K562 (cell line): ENCODE measurements around the gene ID4. TPM values are rescaled to one million over a fixed set of nuclear protein-coding genes. Genes with fewer than 3 reads are reported as not detected.

Experiments used
- ATAC-seq: fragments of 200-7000 bp; cut with Tn5 transposase; 3 replicates; pipeline ENCODE4 v1.9.1; 2020; ENCODE audit warnings: moderate library complexity
- BruUV-seq: library from RNA; stranded (reverse); fragments of 400-500 nt; replicated peaks from 2 replicates; lab custom pipeline; 2021; lab: Mats Ljungman, UMichigan
- CTCF ChIA-PET: fragments of 300-600 bp; formaldehyde crosslinking; extraction: SDS; loops from one replicate; lab custom pipeline; 2021; ENCODE audit warnings: low intra/inter-chr PET ratio; lab: Yijun Ruan, JAX
- POLR2A ChIA-PET: fragments of 300-600, 350-650 bp; sonication (Branson Sonifier 250); formaldehyde crosslinking; extraction: SDS; loops from one replicate; lab custom pipeline; 2021; ENCODE audit warnings: antibody characterized with exemption, inconsistent platforms; lab: Yijun Ruan, JAX
- DNase-seq, 4 experiments: peaks; one replicate each; pipeline versions ENCODE4 v3.0.0 to v3.0.0-alpha.2; 2011 to 2018; ENCODE audit warnings: low spot score in 3 of 4, mixed read lengths in 3 of 4; ENCODE audit errors: extremely low read depth in 1 of 4
- FAIRE-seq: peaks from 2 replicates; lab custom pipeline; 2011; peaks lifted over from hg19 to GRCh38; lab: Jason Lieb, UNC
- H2AFZ ChIP-seq: 2 replicates; pipeline ENCODE4 v1.6.0; 2011; ENCODE audit warnings: low read depth, low read length, control low read depth, inconsistent platforms
- H3K27ac ChIP-seq: fragments of 200-600 bp; 3 replicates; pipeline ENCODE4 v1.8.0; 2011; ENCODE audit warnings: low read depth, mild to moderate bottlenecking, control low read depth, inconsistent platforms, low read length, moderate library complexity, mixed read lengths; ENCODE audit errors: extremely low read depth
- H3K27me3 ChIP-seq, 2 experiments: fragments of 300-600 bp in 1 of 2; 2 replicates in 1 of 2; 3 replicates in 1 of 2; pipeline versions ENCODE4 v1.6.0 to v1.8.0; 2011; ENCODE audit warnings: inconsistent platforms in 2 of 2, low read length in 2 of 2, mild to moderate bottlenecking in 1 of 2, mixed read lengths in 1 of 2, moderate library complexity in 1 of 2; ENCODE audit not compliant: control insufficient read depth in 2 of 2, insufficient read depth in 2 of 2
- H3K36me3 ChIP-seq: fragments of 300-600 bp; 3 replicates; pipeline ENCODE4 v1.8.0; 2011; ENCODE audit warnings: mild to moderate bottlenecking, low read length, inconsistent platforms; ENCODE audit not compliant: control insufficient read depth, insufficient read depth
- H3K4me1 ChIP-seq, 2 experiments: fragments of 200-600 bp in 1 of 2; replicated peaks in 1 of 2; 2 replicates in 1 of 2; 3 replicates in 1 of 2; pipeline versions ENCODE4 v1.5.1 to v1.8.0; 2011; ENCODE audit warnings: inconsistent platforms in 2 of 2, low read length in 2 of 2, mild to moderate bottlenecking in 1 of 2, mixed read lengths in 1 of 2, moderate library complexity in 1 of 2; ENCODE audit not compliant: control insufficient read depth in 2 of 2, insufficient read depth in 2 of 2
- H3K4me2 ChIP-seq: 2 replicates; pipeline ENCODE4 v1.6.1; 2011; ENCODE audit warnings: low read length, control low read depth, inconsistent platforms, mixed read lengths; ENCODE audit not compliant: insufficient read depth
- H3K4me3 ChIP-seq: fragments of 200-600 bp; sonication (generic), shearing (Covaris generic); 2 replicates; pipeline ENCODE4 v1.5.1; 2016; ENCODE audit warnings: control low read depth, inconsistent platforms
- H3K79me2 ChIP-seq: fragments of 200-600 bp; 3 replicates; pipeline ENCODE4 v1.8.0; 2011; ENCODE audit warnings: low read length, inconsistent platforms; ENCODE audit not compliant: control insufficient read depth, insufficient read depth
- H3K9ac ChIP-seq, 2 experiments: 2 replicates each; pipeline versions ENCODE4 v1.6.0 to v1.6.1; 2011; ENCODE audit warnings: low read depth in 2 of 2, low read length in 2 of 2, control low read depth in 1 of 2, inconsistent platforms in 1 of 2, mild to moderate bottlenecking in 1 of 2, mixed read lengths in 1 of 2; ENCODE audit not compliant: insufficient read depth in 1 of 2
- H3K9me1 ChIP-seq: one replicate; pipeline ENCODE4 v1.6.0; 2011; ENCODE audit warnings: inconsistent platforms, mild to moderate bottlenecking, low read length, moderate library complexity; ENCODE audit not compliant: control insufficient read depth, insufficient read depth
- H3K9me3 ChIP-seq: replicated peaks from 2 replicates; pipeline ENCODE4 v1.5.1; 2011; ENCODE audit warnings: low read depth, low read length, inconsistent platforms; ENCODE audit not compliant: control insufficient read depth, insufficient read depth
- H4K20me1 ChIP-seq: replicated peaks from 2 replicates; pipeline ENCODE4 v1.6.1; 2011; ENCODE audit warnings: low read length, inconsistent platforms, mixed read lengths; ENCODE audit not compliant: control insufficient read depth, insufficient read depth
- EWSR1 ChIP-seq: fragments of 450-650 bp; IDR thresholded peaks from 2 replicates; pipeline ENCODE4 v1.6.1; 2018; ENCODE audit warnings: borderline replicate concordance, mild to moderate bottlenecking, low read depth, moderate library complexity; ENCODE audit not compliant: partially characterized antibody
- FOXM1 ChIP-seq, 2 experiments: fragments of 450-650 bp in 1 of 2; sonication (generic) in 1 of 2; formaldehyde crosslinking in 1 of 2; IDR thresholded peaks; 2 replicates each; pipeline versions ENCODE4 v1.6.1 to v1.9.0; 2017 to 2022; ENCODE audit warnings: low read depth in 2 of 2, mild to moderate bottlenecking in 2 of 2, missing genetic modification reagents in 1 of 2, moderate library complexity in 1 of 2
- KDM2B ChIP-seq: fragments of 250-450 bp; sonication (Bioruptor Pico); IDR thresholded peaks from 2 replicates; pipeline ENCODE4 v1.8.0; 2021; ENCODE audit warnings: mild to moderate bottlenecking, moderate library complexity
- RAD51 ChIP-seq: fragments of 450-650 bp; IDR thresholded peaks from 2 replicates; pipeline ENCODE4 v1.7.1; 2016; ENCODE audit warnings: low read depth, mild to moderate bottlenecking, borderline replicate concordance
- RBFOX2 ChIP-seq: fragments of 200-400 bp; formaldehyde crosslinking; IDR thresholded peaks from 2 replicates; pipeline ENCODE4 v1.6.1; 2017; ENCODE audit warnings: low read depth, mild to moderate bottlenecking, low read length, moderate library complexity
- RBM39 ChIP-seq: fragments of 200-400 bp; formaldehyde crosslinking; optimal IDR thresholded peaks from 2 replicates; pipeline ENCODE3; 2018; ENCODE audit warnings: low read depth, low read length
- SPI1 ChIP-seq: IDR thresholded peaks from 2 replicates; pipeline ENCODE4 v1.6.1; 2011; ENCODE audit warnings: low read depth, low read length, control low read depth, borderline replicate concordance
- ZNF589 ChIP-seq: fragments of 200-800 bp; sonication (Bioruptor generic); IDR thresholded peaks from 2 replicates; pipeline ENCODE4 v1.6.1; 2016; ENCODE audit warnings: low read depth, missing genetic modification characterization, missing compliant biosample characterization
- WGBS: fragments of 100-300 bp; shearing (Covaris generic); methylation state at CpG from one replicate; pipeline ENCODE4 v1.1.6; 2016; ENCODE audit warnings: low coverage, mixed read lengths; ENCODE audit not compliant: insufficient coverage; ENCODE audit errors: missing lambda C conversion rate; 5-methylcytosine and 5-hydroxymethylcytosine counted together
- in situ Hi-C: fragments of 300-500 bp; cut with MboI; formaldehyde crosslinking; loops from 4 replicates; pipeline ENCODE4 v1.15.0; 2018; ENCODE audit warnings: inconsistent platforms, mixed read lengths
- intact Hi-C: fragments of 100-400 bp; cut with micrococcal nuclease; formaldehyde crosslinking; loops from 2 replicates; pipeline ENCODE4 v1.14.2; 2022
- polyA plus RNA-seq, 8 experiments: library from polyadenylated mRNA; depleted of rRNA in 4 of 8; stranded (reverse) in 5 of 8; unstranded in 3 of 8; fragments of >200 nt; fragmentation: Nextera tagmentation in 2 of 8; fragmentation: Illumina TruSeq in 1 of 8; extraction: Ambion mirVana in 2 of 8; extraction: Trizol in 1 of 8; gene quantifications; 2 replicates each; pipeline versions ENCODE4 v1.2.1 to v1.2.3, GENCODE V29; 2011 to 2014; ENCODE audit warnings: inconsistent platforms in 1 of 8, missing spikeins in 1 of 8
- total RNA-seq, 7 experiments: library from RNA; depleted of rRNA in 6 of 7; stranded (reverse); fragments of >200 nt in 6 of 7; fragmentation: Illumina TruSeq in 2 of 7; extraction: Trizol in 2 of 7; gene quantifications; 2 replicates each; pipeline versions ENCODE4 v1.2.1 to v1.2.3, GENCODE V29; 2011 to 2021; ENCODE audit warnings: low replicate concordance in 1 of 7
- TF ChIP-seq, protein P1 (sequence below): fragments of 450-650 bp; IDR thresholded peaks from 2 replicates; pipeline ENCODE4 v1.6.1; 2016; ENCODE audit warnings: borderline replicate concordance
- TF ChIP-seq, protein P2 (sequence below): fragments of 250-450 bp; sonication (Bioruptor Pico); IDR thresholded peaks from 2 replicates; pipeline ENCODE4 v1.5.0; 2021; ENCODE audit warnings: mild to moderate bottlenecking, borderline replicate concordance
- TF ChIP-seq, protein P3 (sequence below), 3 experiments: fragments of 200-800 bp in 1 of 3; sonication (Bioruptor generic) in 1 of 3; sonication (generic) in 1 of 3; formaldehyde crosslinking in 1 of 3; IDR thresholded peaks; 2 replicates each; pipeline versions ENCODE4 v1.6.1 to v1.8.0; 2016 to 2022; ENCODE audit warnings: mild to moderate bottlenecking in 2 of 3, missing compliant biosample characterization in 2 of 3, missing genetic modification characterization in 2 of 3, missing genetic modification reagents in 1 of 3

Gene ID4
- total and polyA plus RNA-seq, 9 of the 15 experiments (the other 6 are each of a cell fraction or from before 2014, with no cell fraction given): not detected

DNA sequence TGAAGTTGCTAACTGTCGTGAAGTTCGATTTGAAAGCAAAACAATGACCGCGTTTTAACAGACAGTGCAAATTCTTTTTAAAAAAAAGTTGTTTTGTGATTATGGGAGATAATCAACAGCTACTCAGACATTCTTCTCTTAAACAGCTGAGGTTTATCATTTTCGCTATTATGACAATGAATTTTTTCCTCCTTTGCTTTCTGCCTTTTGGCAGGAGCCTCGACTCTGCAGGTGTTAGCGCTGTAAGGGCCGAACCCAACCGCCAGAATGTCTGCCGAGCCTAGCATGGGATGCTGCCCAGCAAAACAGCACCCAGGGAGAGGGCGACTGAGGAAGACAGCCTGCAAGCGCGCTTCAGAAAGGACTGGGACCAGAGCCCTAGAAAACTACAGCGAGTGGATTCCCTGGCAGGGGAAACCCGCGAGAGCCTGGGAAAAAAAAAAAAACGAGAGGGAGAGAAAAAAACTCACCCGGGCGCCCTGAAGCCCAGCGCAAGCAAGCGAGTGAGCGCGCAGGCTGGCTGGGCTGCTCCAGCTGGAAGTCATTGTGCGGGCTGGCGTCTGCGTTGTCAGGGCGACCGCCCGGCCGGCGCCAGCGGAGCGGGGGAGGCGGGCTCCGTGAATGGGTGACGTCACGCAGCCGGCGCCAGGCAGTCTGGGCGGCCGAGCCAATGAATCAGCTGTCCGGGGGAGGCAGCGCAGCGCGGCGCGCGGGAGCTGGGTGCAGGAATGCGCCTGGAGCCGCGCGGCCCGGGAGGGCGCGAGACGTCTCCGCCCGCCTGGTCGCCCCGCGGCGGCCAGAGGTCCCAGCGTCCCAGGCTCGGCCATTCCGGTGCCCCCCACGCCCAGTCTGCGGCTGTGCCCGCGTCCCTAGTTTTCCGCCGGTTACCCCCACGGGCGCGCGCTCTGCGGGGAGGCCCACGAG is 32.7 kb upstream of the ID4 start:
- ChIA-PET CTCF (no interaction called here), POLR2A (interaction anchor here (0.6 to 1.3 kb wide), 5 partner anchors 11 to 271 kb away, joined by 3 to 4 read pairs (median 3); no protein-coding TSS in a partner anchor)
- peak overlapping the region; percentile 81 for H3K27ac ChIP-seq
- no peaks in the 10 kb centered on the region for H3K79me2 ChIP-seq
- peak overlapping the region; percentile 53 for H3K4me3 ChIP-seq
- H3K36me3 ChIP-seq: no peaks in the 10 kb centered on the region
- H3K27me3 ChIP-seq: peaks cover 2 to 4% of the 10 kb centered on the region in 2 experiments; a peak in 3 of 5 replicates
- peak; percentile 98 for ATAC-seq
- intact Hi-C loops (no loop called here), in situ Hi-C loops (no loop called here)
- H3K4me1 ChIP-seq: peaks cover 12 to 18% of the 10 kb centered on the region in 2 experiments; a peak in 4 of 5 replicates
- under 1% methylated on average over 69 of the region's 77 CpGs for WGBS
- no peaks in the 10 kb centered on the region for H3K9me1 ChIP-seq
- peak overlapping the region; percentile 72 to 91 for H3K9ac ChIP-seq
- peak; percentile 86 for FAIRE-seq
- peak overlapping the region; percentile 86 for H2AFZ ChIP-seq
- no peaks in the 10 kb centered on the region for H4K20me1 ChIP-seq
- no peaks in the 10 kb centered on the region for H3K9me3 ChIP-seq
- DNase-seq: peak; percentile 92 to 97 (median 96)
- no TSS peak for BruUV-seq
- H3K4me2 ChIP-seq: peak overlapping the region; percentile 73
- TF ChIP-seq RBM39 (no peak), KDM2B (CRISPR knock-in tag) (no peak), SPI1 (no peak), EWSR1 (no peak), FOXM1 (IDR thresholded peaks at IDR 0.05; ENCODE audit: low read depth) (no peak), FOXM1 (CRISPR knock-in tag; IDR thresholded peaks at IDR 0.05; ENCODE audit: low read depth) (peak; percentile 63; the same call in 1 of the 2 replicates), ZNF589 (CRISPR knock-in tag) (0 out of 2 replicates have a peak, but pooled peaks have one; percentile 54), RBFOX2 (peak; percentile 86), RAD51 (no peak)
- TF ChIP-seq, protein P1, sequence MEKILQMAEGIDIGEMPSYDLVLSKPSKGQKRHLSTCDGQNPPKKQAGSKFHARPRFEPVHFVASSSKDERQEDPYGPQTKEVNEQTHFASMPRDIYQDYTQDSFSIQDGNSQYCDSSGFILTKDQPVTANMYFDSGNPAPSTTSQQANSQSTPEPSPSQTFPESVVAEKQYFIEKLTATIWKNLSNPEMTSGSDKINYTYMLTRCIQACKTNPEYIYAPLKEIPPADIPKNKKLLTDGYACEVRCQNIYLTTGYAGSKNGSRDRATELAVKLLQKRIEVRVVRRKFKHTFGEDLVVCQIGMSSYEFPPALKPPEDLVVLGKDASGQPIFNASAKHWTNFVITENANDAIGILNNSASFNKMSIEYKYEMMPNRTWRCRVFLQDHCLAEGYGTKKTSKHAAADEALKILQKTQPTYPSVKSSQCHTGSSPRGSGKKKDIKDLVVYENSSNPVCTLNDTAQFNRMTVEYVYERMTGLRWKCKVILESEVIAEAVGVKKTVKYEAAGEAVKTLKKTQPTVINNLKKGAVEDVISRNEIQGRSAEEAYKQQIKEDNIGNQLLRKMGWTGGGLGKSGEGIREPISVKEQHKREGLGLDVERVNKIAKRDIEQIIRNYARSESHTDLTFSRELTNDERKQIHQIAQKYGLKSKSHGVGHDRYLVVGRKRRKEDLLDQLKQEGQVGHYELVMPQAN: peak; percentile 97
- TF ChIP-seq, protein P2, sequence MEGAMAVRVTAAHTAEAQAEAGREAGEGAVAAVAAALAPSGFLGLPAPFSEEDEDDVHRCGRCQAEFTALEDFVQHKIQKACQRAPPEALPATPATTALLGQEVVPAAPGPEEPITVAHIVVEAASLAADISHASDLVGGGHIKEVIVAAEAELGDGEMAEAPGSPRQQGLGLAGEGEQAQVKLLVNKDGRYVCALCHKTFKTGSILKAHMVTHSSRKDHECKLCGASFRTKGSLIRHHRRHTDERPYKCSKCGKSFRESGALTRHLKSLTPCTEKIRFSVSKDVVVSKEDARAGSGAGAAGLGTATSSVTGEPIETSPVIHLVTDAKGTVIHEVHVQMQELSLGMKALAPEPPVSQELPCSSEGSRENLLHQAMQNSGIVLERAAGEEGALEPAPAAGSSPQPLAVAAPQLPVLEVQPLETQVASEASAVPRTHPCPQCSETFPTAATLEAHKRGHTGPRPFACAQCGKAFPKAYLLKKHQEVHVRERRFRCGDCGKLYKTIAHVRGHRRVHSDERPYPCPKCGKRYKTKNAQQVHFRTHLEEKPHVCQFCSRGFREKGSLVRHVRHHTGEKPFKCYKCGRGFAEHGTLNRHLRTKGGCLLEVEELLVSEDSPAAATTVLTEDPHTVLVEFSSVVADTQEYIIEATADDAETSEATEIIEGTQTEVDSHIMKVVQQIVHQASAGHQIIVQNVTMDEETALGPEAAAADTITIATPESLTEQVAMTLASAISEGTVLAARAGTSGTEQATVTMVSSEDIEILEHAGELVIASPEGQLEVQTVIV (CRISPR knock-in tag): no peak
- TF ChIP-seq, protein P3, sequence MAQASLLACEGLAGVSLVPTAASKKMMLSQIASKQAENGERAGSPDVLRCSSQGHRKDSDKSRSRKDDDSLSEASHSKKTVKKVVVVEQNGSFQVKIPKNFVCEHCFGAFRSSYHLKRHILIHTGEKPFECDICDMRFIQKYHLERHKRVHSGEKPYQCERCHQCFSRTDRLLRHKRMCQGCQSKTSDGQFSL (CRISPR knock-in tag; IDR thresholded peaks at IDR 0.05): peak; percentile 84
- TF ChIP-seq, protein P3 (tag; IDR thresholded peaks at IDR 0.05): peak in 1 of 2 experiments; percentile 78; a peak in 1 of 4 replicates
